Testis (tissue), 3 donors: ENCODE results near the gene CLDN1. TPM values are rescaled to one million over a fixed set of nuclear protein-coding genes. Genes with fewer than 3 reads are reported as not detected.

Source experiments
- DNase-seq: peaks from one replicate; pipeline ENCODE4 v3.0.0-alpha.2; 2019
- H3K27ac ChIP-seq, 2 donors: fragments of 200-600 bp; sonication (generic); one replicate each; pipeline ENCODE4 v1.5.1; 2019
- H3K27me3 ChIP-seq: fragments of 200-600 bp; sonication (generic); one replicate; pipeline ENCODE4 v1.5.1; 2019
- H3K36me3 ChIP-seq: fragments of 200-600 bp; sonication (generic); one replicate; pipeline ENCODE4 v1.5.1; 2017; ENCODE audit warnings: low read depth; ENCODE audit errors: missing control alignments
- H3K4me1 ChIP-seq: fragments of 200-600 bp; sonication (generic); one replicate; pipeline ENCODE4 v1.5.1; 2019
- H3K4me3 ChIP-seq, 2 donors: fragments of 200-600 bp; sonication (generic); one replicate each; pipeline ENCODE4 v1.5.1; 2017 to 2019
- H3K9me3 ChIP-seq: fragments of 200-600 bp; sonication (generic); one replicate; pipeline ENCODE4 v1.5.1; 2017
- POLR2A ChIP-seq: fragments of 450-650 bp; IDR thresholded peaks from one replicate; pipeline ENCODE4 v1.6.1; 2017; ENCODE audit warnings: antibody characterized with exemption, mild to moderate bottlenecking, moderate library complexity
- WGBS, 2 donors: methylation state at CpG; one replicate each; pipeline ENCODE4 v1.1.5; 2018; 5-methylcytosine and 5-hydroxymethylcytosine counted together
- intact Hi-C: fragments of 100-400 bp; cut with DNase I; formaldehyde crosslinking; loops from one replicate; pipeline ENCODE4 v1.15.1; 2023; ENCODE audit warnings: low total_unique reads
- polyA plus RNA-seq: library from polyadenylated mRNA; stranded (reverse); fragments of 350-450 nt; fragmentation: Illumina TruSeq; extraction: RNeasy Lipid Tissue Mini Kit (QIAGEN cat#74804); gene quantifications from one replicate; pipeline ENCODE4 v1.2.3, GENCODE V29; 2014; ENCODE audit warnings: low read depth, low replicate concordance; ENCODE audit not compliant: insufficient read depth
- total RNA-seq, 2 donors: library from RNA; depleted of rRNA; stranded (reverse); fragments of >200 nt; gene quantifications; one replicate each; pipeline ENCODE4 v1.2.3, GENCODE V29; 2016
- TF ChIP-seq, protein P1 (sequence below), 3 experiments: fragments of 450-650 bp in 2 of 3; fragments of 200-600 bp in 1 of 3; sonication (generic) in 1 of 3; IDR thresholded peaks; one replicate each; pipeline ENCODE4 v1.5.1; 2016 to 2019; ENCODE audit warnings: antibody characterized with exemption in 3 of 3, mild to moderate bottlenecking in 2 of 3, moderate library complexity in 1 of 3

CLDN1 gene
- total and polyA plus RNA-seq, 3 donors from 2014 or later, result 5.7 to 37.5 (median 37.1) TPM

DNA sequence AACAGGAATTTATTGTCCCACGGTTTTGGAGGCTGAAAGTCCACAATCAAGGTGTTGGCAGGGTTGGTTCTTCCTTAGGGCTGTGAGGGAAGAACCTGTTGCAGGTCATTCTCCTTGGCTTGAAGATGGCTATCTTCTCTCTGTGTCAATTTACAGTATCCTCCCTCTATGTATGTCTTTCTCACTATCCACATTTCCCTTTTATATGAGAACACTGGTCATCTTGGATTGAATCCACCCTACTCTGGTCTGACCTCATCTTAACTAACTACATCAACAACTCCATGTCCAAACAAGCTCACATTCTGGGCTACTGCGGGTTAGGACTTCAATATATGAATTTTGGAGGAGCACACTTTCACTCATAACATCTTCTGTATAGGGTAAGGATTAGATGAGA is 61.9 kb downstream of the CLDN1 start:
- intact Hi-C loops, result no loop called here
- peaks cover 6% of the 10 kb centered on the region for H3K4me1 ChIP-seq
- TF ChIP-seq, protein P1, sequence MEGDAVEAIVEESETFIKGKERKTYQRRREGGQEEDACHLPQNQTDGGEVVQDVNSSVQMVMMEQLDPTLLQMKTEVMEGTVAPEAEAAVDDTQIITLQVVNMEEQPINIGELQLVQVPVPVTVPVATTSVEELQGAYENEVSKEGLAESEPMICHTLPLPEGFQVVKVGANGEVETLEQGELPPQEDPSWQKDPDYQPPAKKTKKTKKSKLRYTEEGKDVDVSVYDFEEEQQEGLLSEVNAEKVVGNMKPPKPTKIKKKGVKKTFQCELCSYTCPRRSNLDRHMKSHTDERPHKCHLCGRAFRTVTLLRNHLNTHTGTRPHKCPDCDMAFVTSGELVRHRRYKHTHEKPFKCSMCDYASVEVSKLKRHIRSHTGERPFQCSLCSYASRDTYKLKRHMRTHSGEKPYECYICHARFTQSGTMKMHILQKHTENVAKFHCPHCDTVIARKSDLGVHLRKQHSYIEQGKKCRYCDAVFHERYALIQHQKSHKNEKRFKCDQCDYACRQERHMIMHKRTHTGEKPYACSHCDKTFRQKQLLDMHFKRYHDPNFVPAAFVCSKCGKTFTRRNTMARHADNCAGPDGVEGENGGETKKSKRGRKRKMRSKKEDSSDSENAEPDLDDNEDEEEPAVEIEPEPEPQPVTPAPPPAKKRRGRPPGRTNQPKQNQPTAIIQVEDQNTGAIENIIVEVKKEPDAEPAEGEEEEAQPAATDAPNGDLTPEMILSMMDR (IDR thresholded peaks at IDR 0.05), result no peak
- TF ChIP-seq POLR2A, result no peak

DNA sequence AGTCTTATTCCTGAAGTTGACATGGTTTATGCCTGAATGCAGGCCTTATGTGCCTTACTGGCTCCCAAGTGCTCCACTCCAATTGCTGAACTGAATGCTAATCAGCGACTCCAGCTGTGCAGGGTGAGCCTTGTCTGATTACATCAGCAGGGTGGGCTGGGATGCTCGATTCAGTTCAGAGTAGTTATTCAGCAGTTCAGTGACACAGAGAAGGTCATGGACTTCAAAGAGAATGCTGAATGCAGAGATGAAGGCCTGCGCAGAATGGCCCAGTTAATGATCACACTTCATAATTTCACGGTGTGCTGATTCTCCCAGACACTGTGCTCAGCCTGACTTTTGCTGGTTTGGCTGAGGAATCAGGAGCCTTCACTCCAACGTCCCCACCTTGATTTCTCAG is 63.6 kb downstream of the CLDN1 start:
- H3K9me3 ChIP-seq, result no peaks in the 10 kb centered on the region
- no peak overlapping the region for H3K27ac ChIP-seq
- no peak for DNase-seq
- intact Hi-C loops, result no loop called here
- no peak for TF ChIP-seq POLR2A
- TF ChIP-seq, protein P1 (IDR thresholded peaks at IDR 0.05), result no peak
- peaks cover 6% of the 10 kb centered on the region for H3K4me1 ChIP-seq
- WGBS, 2 donors, result 46 to 51% methylated on average over 5 of the region's 5 CpGs
- no peaks in the 10 kb centered on the region for H3K36me3 ChIP-seq
- H3K27me3 ChIP-seq, result no peaks in the 10 kb centered on the region
- no peak overlapping the region for H3K4me3 ChIP-seq

More for the DNA sequence above, 61.9 kb downstream of the CLDN1 start:
- H3K27ac ChIP-seq, result peak overlapping the region in 1 of 2 donors; percentile 59
- no peaks in the 10 kb centered on the region for H3K36me3 ChIP-seq
- H3K27me3 ChIP-seq, result no peaks in the 10 kb centered on the region
- no peak overlapping the region for H3K4me3 ChIP-seq
- no peak for DNase-seq
- 59 to 75% methylated on average over 2 of the region's 2 CpGs for WGBS, 2 donors
- no peaks in the 10 kb centered on the region for H3K9me3 ChIP-seq

Other genes starting within 250 kb of the CLDN1 start
- gene P3H2, start 201.5 kb downstream of the CLDN1 start, total RNA-seq, result 10 to 100 TPM in 1 of 2 donors, 1 to 10 TPM in 1; 7.2 to 10.1 TPM
- gene P3H2, start 201.5 kb downstream of the CLDN1 start, polyA plus RNA-seq, result 11.0 TPM
- under 1 TPM; 0.19 to 0.55 TPM for gene CLDN16, start 65.7 kb upstream of the CLDN1 start, total RNA-seq
- gene CLDN16, start 65.7 kb upstream of the CLDN1 start, polyA plus RNA-seq, result 0.36 TPM
- gene TMEM207, start 127.5 kb upstream of the CLDN1 start, total RNA-seq, result 1 to 10 TPM in 1 of 2 donors, under 1 TPM in 1; 0.19 to 1.6 TPM
- not detected for gene TMEM207, start 127.5 kb upstream of the CLDN1 start, polyA plus RNA-seq
- 1 to 10 TPM; 1.7 to 3.2 TPM for gene IL1RAP, start 191.6 kb upstream of the CLDN1 start, total RNA-seq
- gene IL1RAP, start 191.6 kb upstream of the CLDN1 start, polyA plus RNA-seq, result 2.1 TPM